ENCODE data around the gene PDE6B.

The PDE6B gene

DNA sequence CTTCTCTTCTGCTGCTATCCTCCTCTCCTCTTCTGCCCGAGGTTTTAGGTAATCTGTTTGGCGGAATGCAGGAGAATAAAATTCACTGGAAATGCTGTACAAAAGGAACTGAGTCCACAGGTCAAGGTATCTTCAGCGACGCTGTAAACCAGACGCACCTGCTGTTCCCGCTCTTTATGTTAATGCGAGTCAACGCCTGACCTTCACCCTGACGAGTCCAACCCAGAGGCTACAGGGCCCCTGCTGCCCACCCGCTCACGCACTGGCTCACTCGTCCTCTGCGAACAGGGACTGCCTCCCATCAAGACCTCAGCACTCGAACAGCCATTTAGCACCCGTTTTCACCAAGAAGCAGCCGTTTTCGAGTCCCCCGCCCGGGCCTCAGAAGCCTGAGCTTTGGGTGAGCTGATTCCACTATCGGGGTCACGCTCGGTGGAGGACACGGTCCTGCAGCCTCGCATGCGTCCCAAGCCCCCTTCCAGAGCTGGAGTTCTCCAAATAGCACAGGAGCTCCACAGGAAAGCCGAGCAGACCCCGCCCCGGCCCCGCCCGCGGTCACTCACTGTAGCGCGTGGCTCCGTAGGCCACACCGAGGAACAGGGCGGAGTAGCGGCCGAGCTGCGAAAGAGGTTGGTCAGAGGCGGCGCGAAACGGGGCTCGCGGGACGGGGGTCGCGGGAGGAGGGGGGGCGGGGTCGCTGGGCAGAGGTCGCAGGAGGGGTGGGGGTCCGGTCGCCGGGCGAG is 48.1 kb downstream of the PDE6B start:
- Histone ChIP-seq H3K4me1 (ENCODE audit: control insufficient read depth, insufficient read depth, low read length) (peaks cover 27% of the 10 kb centered on the region), H3K36me3 (ENCODE audit: control insufficient read depth, insufficient read depth, low read length, severe bottlenecking) (peaks cover 18% of the 10 kb centered on the region), H3K27me3 (replicated peaks; ENCODE audit: control insufficient read depth, insufficient read depth, low read length) (no peaks in the 10 kb centered on the region), H3K9me3 (ENCODE audit: control insufficient read depth, low read length) (no peaks in the 10 kb centered on the region), H3K9ac (ENCODE audit: low read length) (peak overlapping the region; percentile 87), H3K4me3 (ENCODE audit: low read length) (peak overlapping the region; percentile 85)
- peak; percentile 67 for DNase-seq (ENCODE audit: low read depth)

GRCh38 chr4:674172-675035 is 49.0 kb downstream of the PDE6B start, which contains the start of the genes ATP5ME and MYL5:
Gene ATP5ME (minus strand): TSS chr4:674276. CDS start chr4:674247, 29 bp downstream.
Gene MYL5 (plus strand): TSS chr4:674542. CDS start chr4:678027, 3,485 bp downstream.
- Histone ChIP-seq H3K36me3 (ENCODE audit: control insufficient read depth, insufficient read depth, low read length, severe bottlenecking) (peaks cover 18% of the 10 kb centered on the region), H3K4me3 (ENCODE audit: low read length) (peak within 1 kb of the TSS; percentile 88), H3K4me1 (ENCODE audit: control insufficient read depth, insufficient read depth, low read length) (peaks cover 27% of the 10 kb centered on the region), H3K27me3 (replicated peaks; ENCODE audit: control insufficient read depth, insufficient read depth, low read length) (no peaks in the 10 kb centered on the region), H3K9ac (ENCODE audit: low read length) (peak within 1 kb of the TSS; percentile 97), H3K9me3 (ENCODE audit: control insufficient read depth, low read length) (no peaks in the 10 kb centered on the region)
- DNase-seq (ENCODE audit: low read depth): peak; percentile 97

DNA sequence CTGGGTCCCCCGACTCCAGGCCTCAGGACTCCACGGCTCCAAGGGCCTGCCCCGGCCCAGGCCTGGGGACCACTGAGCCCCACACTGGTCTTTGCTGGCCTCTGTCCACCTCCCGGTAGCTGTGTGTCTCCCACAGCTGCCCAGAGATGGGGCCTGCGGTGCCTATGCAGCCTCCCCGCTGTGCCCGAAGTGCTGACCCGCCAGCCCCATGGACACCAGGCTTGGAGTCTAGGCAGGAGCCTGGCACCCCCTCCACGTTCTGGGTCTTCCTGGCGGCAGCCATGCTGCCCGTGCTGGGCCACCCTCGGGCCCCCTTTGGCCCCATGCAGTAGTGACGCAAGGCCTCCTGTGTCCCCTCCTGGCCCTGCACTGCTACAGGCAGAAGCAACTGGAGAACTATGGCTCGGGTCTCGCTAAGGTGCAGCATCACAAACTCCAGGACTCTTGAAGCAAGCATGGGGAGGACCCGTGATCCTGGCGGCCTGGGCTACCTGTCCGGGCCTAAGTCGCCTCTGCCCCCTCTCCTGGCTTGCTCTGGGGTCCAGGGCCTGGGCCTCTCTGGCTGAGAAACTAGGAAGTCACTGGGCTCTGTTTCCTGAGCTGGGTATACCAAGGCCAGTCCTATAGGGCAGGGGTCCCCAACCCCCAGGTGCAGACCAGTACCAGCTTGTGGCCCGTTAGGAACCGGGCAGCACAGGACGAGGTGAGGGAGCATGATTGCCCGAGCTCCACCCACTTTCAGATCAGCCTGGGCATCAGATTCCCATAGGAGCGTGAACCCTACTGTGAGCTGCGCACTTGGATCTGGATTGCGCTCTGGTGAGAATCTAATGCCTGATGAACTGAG is 49.9 kb downstream of the PDE6B start:
- Histone ChIP-seq H3K27me3 (replicated peaks; ENCODE audit: control insufficient read depth, insufficient read depth, low read length) (no peaks in the 10 kb centered on the region), H3K4me1 (ENCODE audit: control insufficient read depth, insufficient read depth, low read length) (peaks cover 29% of the 10 kb centered on the region)
- DNase-seq (ENCODE audit: low read depth): no peak

DNA sequence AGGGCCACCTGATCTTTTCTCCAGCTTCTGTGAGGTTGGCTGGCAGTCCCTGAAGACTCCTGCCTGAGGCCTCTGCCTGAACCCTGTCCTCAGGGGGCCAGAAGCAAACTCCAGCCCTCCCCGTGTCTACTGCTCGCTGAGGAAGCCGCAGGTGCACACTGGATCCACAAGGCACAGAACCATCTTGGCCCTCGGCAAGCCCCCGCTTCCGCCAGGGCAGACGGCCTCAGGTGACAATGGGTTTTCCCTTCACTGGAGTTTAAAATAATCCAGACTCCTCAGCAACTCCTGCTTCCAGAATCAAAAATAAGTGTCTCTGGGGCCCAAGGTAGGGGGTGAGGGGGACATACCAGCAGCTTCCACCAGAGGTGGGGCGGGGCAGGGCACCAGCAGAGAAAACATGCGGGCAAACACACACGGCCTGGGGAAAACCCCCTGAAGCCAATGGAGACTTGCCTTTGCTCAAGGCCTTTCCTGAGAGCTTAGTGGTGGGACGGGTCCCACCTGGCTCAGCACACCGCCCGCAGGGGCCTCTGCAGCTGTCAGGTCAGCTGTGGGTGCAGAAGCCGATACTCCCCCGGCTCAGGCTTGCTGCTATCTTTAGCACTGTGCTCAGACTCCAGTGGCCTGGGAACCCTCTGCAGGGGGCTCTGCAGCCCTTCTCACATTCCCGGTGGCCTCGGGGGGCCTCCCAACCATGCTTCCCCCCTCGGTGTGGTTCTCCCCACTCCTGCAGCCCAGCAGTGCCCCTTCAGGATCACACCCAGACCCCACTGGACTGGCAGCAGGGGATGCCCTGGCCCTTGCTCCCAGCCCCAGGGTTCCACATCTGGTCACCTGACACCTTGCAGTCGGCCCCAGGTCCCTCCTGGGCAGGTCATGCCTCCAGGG is 50.9 kb downstream of the PDE6B start:
- no peaks in the 10 kb centered on the region for H3K27me3 ChIP-seq (replicated peaks; ENCODE audit: control insufficient read depth, insufficient read depth, low read length)
- peaks cover 14% of the 10 kb centered on the region for H3K36me3 ChIP-seq (ENCODE audit: control insufficient read depth, insufficient read depth, low read length, severe bottlenecking)
- peaks cover 30% of the 10 kb centered on the region for H3K4me1 ChIP-seq (ENCODE audit: control insufficient read depth, insufficient read depth, low read length)
- H3K9me3 ChIP-seq (ENCODE audit: control insufficient read depth, low read length): no peaks in the 10 kb centered on the region
- H3K4me3 ChIP-seq (ENCODE audit: low read length): no peak overlapping the region
- DNase-seq (ENCODE audit: low read depth): no peak
- peak overlapping the region; percentile 97 for H3K9ac ChIP-seq (ENCODE audit: low read length)

More for the DNA sequence above, 49.9 kb downstream of the PDE6B start:
- peaks cover 18% of the 10 kb centered on the region for H3K36me3 ChIP-seq (ENCODE audit: control insufficient read depth, insufficient read depth, low read length, severe bottlenecking)
- no peaks in the 10 kb centered on the region for H3K9me3 ChIP-seq (ENCODE audit: control insufficient read depth, low read length)
- peak overlapping the region; percentile 97 for H3K9ac ChIP-seq (ENCODE audit: low read length)
- H3K4me3 ChIP-seq (ENCODE audit: low read length): peak overlapping the region; percentile 88

GRCh38 chr4:676871-677235 is 51.5 kb downstream of the PDE6B start:
- Histone ChIP-seq H3K36me3 (ENCODE audit: control insufficient read depth, insufficient read depth, low read length, severe bottlenecking) (peaks cover 8% of the 10 kb centered on the region), H3K27me3 (replicated peaks; ENCODE audit: control insufficient read depth, insufficient read depth, low read length) (no peaks in the 10 kb centered on the region), H3K4me3 (ENCODE audit: low read length) (no peak overlapping the region), H3K9me3 (ENCODE audit: control insufficient read depth, low read length) (no peaks in the 10 kb centered on the region), H3K9ac (ENCODE audit: low read length) (no peak overlapping the region), H3K4me1 (ENCODE audit: control insufficient read depth, insufficient read depth, low read length) (peaks cover 30% of the 10 kb centered on the region)
- DNase-seq (ENCODE audit: low read depth): no peak

GRCh38 chr4:677431-678293 is 52.3 kb downstream of the PDE6B start:
- no peaks in the 10 kb centered on the region for H3K27me3 ChIP-seq (replicated peaks; ENCODE audit: control insufficient read depth, insufficient read depth, low read length)
- DNase-seq (ENCODE audit: low read depth): no peak
- peaks cover 30% of the 10 kb centered on the region for H3K4me1 ChIP-seq (ENCODE audit: control insufficient read depth, insufficient read depth, low read length)
- H3K9ac ChIP-seq (ENCODE audit: low read length): no peak overlapping the region
- peaks cover 3% of the 10 kb centered on the region for H3K36me3 ChIP-seq (ENCODE audit: control insufficient read depth, insufficient read depth, low read length, severe bottlenecking)
- no peaks in the 10 kb centered on the region for H3K9me3 ChIP-seq (ENCODE audit: control insufficient read depth, low read length)
- no peak overlapping the region for H3K4me3 ChIP-seq (ENCODE audit: low read length)

GRCh38 chr4:678331-679103 is 53.1 kb downstream of the PDE6B start:
- Histone ChIP-seq H3K4me3 (ENCODE audit: low read length) (no peak overlapping the region), H3K4me1 (ENCODE audit: control insufficient read depth, insufficient read depth, low read length) (peaks cover 24% of the 10 kb centered on the region), H3K9me3 (ENCODE audit: control insufficient read depth, low read length) (no peaks in the 10 kb centered on the region), H3K9ac (ENCODE audit: low read length) (no peak overlapping the region), H3K27me3 (replicated peaks; ENCODE audit: control insufficient read depth, insufficient read depth, low read length) (no peaks in the 10 kb centered on the region), H3K36me3 (ENCODE audit: control insufficient read depth, insufficient read depth, low read length, severe bottlenecking) (peaks cover 3% of the 10 kb centered on the region)
- DNase-seq (ENCODE audit: low read depth): no peak

DNA sequence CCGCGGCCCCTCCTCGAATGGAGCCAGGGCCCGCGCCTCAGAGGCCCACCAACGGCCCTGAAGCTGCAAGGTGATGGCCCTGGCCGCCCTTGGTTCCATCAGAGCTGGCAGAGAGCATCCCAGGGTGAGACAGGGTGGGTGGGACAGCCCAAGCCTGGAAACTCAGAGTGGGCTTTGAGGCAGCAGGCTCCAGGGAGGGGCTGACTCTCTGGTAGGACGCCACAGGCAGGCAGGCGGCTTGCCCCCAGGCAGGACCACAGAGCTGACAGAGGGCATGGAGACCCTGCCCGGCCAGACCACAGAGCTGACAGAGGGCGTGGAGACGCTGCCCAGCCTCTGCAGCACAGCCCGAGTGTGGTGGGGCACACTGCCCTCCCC is 53.7 kb downstream of the PDE6B start:
- Histone ChIP-seq H3K36me3 (ENCODE audit: control insufficient read depth, insufficient read depth, low read length, severe bottlenecking) (peaks cover 3% of the 10 kb centered on the region), H3K27me3 (replicated peaks; ENCODE audit: control insufficient read depth, insufficient read depth, low read length) (no peaks in the 10 kb centered on the region), H3K9me3 (ENCODE audit: control insufficient read depth, low read length) (no peaks in the 10 kb centered on the region), H3K4me1 (ENCODE audit: control insufficient read depth, insufficient read depth, low read length) (peaks cover 29% of the 10 kb centered on the region), H3K4me3 (ENCODE audit: low read length) (no peak overlapping the region), H3K9ac (ENCODE audit: low read length) (no peak overlapping the region)
- DNase-seq (ENCODE audit: low read depth): no peak

DNA sequence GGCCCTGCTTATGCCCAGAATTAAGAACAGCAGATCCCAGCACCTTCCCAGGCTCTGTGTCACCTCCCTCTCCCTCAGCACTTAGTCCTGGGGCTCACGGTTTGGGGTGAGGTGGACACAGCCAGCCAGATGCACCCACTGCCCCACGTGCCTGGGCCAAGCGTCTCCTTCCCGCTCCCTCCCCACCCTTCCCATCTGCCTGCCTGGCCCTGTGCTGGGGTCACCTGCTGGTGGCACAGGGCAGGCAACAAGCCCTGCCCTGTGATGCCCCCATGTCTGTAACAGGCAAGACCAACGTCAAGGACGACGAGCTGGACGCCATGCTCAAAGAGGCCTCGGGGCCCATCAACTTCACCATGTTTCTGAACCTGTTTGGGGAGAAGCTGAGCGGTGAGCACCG is 54.3 kb downstream of the PDE6B start:
- no peak overlapping the region for H3K9ac ChIP-seq (ENCODE audit: low read length)
- no peak overlapping the region for H3K4me3 ChIP-seq (ENCODE audit: low read length)
- H3K9me3 ChIP-seq (ENCODE audit: control insufficient read depth, low read length): no peaks in the 10 kb centered on the region
- H3K36me3 ChIP-seq (ENCODE audit: control insufficient read depth, insufficient read depth, low read length, severe bottlenecking): peaks cover 3% of the 10 kb centered on the region
- H3K27me3 ChIP-seq (replicated peaks; ENCODE audit: control insufficient read depth, insufficient read depth, low read length): no peaks in the 10 kb centered on the region
- no peak for DNase-seq (ENCODE audit: low read depth)
- H3K4me1 ChIP-seq (ENCODE audit: control insufficient read depth, insufficient read depth, low read length): peaks cover 31% of the 10 kb centered on the region
